NK-92 (cell line): ENCODE results near the gene CREB5.

Source experiments
- DNase-seq: peaks from one replicate; lab custom pipeline; 2025; ENCODE audit not compliant: unreplicated experiment; lab: John Stamatoyannopoulos, UW

The CREB5 gene

GRCh38 chr7:28701731-28702130 lies 289.4 kb downstream of the CREB5 start:
- DNase-seq = no peak

- DNase-seq = no peak
Measured at GRCh38 chr7:28702171-28702570, 289.9 kb downstream of the CREB5 start.

DNA sequence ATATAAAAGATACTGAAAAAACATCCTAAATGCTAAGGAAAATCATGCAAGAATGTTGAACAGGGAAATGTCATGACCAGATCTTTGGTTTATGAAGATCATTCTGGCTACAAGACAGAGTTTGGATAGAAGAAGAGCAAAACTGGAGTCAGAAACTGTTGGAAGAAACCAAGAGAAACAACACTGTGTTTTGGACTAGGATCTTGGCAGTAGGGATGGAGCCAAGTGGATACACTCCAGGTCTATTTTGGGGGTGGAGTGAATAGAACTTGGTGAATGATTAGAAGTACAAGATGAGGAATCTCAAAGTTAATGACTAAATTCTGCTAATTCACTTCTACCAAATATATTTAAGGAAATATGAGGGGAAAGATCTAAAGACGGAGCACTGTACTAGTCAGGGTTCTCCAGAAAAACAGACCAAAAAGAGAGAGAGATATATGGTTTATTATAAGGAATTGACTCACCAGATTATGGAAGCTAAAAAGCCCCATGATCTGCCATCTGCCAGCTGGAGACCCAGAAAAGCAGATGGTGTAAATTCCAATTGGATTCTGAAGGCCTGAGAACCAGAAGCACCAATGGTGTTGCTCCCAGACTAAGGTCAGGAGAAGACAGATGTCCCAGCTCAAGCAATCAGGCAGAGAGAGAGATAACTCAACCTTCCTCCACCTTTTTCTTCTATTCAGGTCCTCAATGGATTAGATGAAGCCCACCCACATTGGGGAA lies 290.9 kb downstream of the CREB5 start:
- no peak for DNase-seq

GRCh38 chr7:28704706-28705105 lies 292.4 kb downstream of the CREB5 start:
- no peak for DNase-seq

- no peak for DNase-seq
Measured at GRCh38 chr7:28705350-28705749, 293.0 kb downstream of the CREB5 start.

DNA sequence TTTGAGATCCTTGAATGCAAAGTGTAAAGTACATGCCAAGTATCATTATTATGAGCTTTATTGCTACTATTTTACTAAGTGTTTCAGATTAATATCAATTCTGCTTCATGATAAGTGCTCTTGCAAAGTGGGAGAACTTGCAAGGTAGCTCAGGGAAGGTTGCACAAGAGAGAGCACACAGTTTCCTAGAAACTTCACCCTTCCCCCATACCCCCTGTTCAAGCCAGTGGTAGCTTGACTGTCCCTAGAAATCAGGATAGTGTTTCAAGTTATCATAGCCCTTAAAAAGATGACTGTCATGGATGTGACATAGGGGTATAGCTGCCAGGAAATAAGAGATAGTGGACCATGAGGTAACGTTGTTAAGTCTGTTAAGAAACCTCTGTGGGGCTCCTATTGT lies 294.3 kb downstream of the CREB5 start:
- DNase-seq = no peak

DNA sequence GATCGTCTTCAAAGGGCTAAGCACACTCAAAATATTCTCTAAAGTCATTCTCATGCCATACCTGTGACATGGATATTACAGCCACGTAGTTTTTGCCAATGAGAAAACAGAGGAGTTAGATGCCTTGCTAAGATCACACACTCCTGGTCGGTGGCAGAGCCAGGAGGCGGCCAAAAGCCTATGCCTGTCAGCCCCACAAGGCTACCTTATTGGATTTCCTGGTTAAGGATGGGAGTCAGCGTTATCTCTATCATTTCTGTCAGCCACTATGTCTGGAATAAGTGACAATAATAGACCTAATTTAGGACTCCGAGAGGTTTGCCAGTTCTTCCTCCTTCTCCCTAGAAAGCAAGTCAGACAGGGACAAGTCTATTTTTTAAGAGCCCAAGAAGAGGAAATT lies 295.0 kb downstream of the CREB5 start:
- DNase-seq = no peak

DNA sequence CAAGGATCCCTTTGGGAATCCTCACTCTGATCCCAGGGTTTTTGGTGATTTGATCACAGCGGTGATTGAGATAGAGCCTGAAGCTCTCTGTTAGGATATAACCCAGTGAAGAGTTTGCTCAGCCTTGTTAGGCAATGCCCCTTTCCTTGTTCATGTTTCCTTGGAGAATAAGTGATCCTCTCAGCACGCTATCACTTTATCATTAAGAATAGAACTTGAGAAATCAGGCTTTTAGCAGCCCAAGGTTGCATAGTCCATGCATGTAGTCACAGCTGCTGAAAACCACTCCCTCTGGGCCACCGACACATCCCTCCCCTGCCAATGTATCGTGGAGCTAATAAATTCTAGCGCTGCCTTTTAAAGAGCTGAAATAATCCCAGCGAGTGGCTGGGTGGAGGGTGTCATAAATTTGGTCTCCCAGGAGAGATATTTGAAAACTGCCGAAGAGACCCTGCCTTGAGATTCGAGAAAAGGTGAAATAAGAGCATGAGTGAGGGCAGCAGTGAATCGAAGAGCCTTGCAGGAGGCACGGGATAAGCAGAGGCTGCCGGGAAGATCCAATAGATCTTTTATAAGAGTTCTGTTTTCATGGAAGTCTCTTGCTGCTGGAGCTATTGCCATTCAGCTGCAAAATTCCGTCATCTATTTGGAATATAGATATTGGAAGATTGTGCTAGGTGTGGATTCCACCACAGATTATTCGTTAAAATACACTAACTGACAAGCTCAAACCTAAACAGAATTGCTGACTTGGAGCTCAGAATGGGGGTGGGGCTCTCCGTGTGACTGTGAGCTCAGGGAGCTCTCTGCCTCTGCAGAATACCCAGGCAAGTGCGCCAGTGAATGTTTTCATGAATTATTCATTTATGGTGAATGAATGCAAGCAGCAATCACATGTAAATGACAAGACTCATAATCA lies 296.0 kb downstream of the CREB5 start:
- no peak for DNase-seq

DNA sequence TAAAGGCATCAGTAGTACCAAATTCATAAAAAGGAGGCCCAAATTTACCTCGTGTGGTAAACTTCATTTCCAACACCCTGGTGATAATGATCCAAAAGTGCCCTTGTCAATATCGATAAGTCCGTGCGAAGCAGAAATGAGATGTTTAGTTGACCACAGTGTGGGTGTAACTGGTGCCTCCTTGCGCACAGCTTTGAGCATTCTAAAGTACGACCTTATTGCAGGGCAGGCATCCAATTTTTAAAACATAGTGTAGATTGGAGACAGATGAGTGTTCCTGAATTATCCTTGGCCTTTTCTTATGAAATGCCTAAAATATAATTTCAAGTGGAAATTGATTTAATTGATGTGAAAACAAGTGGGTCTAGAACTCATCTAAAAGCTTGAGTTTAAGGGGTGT lies 297.4 kb downstream of the CREB5 start:
- no peak for DNase-seq

GRCh38 chr7:28711114-28711513 lies 298.8 kb downstream of the CREB5 start:
- no peak for DNase-seq

DNA sequence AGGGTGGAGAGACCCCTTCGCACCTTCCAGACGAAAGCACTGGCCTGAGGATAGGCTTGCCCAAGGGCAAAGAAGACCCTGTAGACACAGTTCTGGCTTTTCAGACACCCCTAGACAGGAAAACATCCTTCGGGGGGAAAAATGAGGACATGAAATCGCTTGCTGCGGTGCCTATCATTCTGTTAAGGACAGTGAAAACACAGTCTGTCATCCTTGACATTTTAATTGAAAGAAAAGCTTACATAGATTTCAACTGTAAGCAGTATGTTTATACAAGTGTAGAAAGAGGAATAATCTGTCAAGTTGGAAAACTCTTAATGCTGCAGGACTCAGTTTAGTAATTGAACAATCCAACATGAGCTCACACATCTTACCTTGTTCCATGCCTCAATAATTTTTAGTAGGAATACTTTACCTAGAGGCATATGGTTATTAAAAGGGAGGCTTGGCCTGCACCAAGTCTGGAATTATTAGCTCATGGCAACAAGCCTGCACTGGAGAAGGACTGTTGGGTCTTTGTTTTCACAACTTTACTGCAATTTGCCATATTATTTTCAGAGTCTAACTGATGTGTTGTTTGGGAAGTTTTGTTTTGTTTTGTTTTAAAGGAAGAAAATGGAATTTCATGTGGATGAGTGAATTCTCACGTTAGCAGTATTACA lies 302.3 kb downstream of the CREB5 start:
- DNase-seq = no peak

DNA sequence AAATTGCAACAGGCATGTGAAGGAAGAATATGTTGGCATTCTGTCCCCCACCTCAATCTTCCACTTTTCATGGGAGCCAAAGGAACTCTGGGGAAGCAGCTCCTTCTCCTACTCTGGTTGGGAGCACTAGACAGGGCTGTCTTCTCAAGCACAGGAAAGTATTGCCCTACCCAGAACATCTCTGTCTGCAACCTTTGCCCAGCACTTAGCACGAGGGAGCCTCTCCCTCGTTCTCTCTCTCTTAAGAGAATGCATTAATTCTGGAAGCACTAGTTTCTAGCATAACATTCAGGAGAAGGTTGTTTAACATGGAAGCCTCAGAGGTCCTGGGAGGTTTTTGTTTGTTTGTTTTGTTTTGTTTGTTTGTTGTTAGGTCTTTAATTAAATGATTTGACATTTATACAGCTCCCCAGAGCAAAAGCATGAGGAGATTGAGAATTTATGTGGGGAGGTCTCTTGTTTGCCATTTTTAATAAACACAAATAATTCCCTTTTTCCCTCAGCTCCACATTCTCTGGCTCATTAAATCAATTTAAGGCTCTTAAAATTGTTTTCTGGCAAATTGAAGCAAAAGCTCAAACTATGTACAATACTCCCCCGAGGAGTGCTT lies 305.2 kb downstream of the CREB5 start:
- no peak for DNase-seq

DNA sequence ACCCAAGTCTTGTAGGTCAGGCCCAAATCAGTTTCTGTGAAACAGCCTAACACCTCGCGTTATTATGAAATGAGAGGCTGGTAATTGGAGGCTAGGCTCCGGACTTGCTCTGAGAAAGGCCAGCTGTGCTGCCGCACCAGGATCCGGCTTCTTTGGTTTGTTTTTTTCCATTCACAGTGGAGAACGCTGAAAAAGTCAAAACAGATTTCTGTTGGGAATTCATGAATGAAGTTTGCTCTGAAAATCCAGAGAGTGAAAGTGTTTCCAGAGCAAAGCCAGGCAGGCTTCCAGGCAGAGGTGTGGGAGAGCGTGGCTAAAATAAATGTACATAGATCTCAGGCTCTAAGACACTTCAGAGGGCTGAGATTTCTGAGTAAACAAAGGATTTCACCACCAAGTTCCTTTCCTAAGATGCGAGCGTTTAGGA lies 305.8 kb downstream of the CREB5 start:
- DNase-seq = no peak

DNA sequence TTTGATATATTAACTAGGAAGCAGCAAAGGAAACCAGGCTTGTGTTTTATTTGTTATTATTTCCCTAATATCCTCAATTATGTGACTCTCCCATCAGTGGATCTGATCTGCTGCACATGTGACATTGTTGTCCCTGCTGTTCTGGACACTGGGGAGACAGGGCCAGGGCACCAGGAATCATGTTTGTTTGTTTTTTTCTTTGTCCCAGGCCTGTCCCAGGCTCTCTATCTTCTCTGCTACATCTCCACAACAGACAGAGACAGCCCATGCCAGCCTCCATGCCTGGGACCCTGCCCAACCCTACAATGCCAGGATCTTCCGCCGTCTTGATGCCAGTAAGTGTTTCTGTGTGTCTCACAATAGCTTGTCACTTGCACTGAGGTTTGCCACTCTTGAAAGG lies 306.2 kb downstream of the CREB5 start:
- DNase-seq = no peak

- no peak for DNase-seq
Measured at GRCh38 chr7:28722684-28723083, 310.4 kb downstream of the CREB5 start.

DNA sequence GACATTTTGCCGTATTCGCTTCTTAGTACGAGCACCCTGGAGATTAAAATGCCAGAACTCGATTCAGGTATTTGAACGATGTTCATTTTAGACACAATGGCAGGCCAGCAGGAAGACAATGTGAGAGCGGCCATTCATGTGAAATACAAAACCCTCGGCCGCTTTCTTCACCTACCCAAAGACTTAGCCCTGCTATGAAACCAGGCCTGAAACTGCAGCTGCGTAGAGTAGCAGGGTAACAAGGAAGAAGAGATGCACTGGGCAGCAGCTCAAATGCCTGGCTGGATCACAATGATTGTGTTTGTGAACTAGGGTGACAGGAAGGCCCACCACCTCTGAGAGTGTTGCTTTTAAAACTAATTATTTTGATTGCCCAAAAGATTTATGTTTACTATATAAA lies 311.0 kb downstream of the CREB5 start:
- DNase-seq = no peak

- DNase-seq = no peak
Measured at GRCh38 chr7:28724563-28724962, 312.2 kb downstream of the CREB5 start.

GRCh38 chr7:28725045-28725642 lies 312.8 kb downstream of the CREB5 start:
- DNase-seq = no peak

GRCh38 chr7:28725911-28726310 lies 313.6 kb downstream of the CREB5 start:
- no peak for DNase-seq

GRCh38 chr7:28726555-28726954 lies 314.2 kb downstream of the CREB5 start:
- DNase-seq = no peak

DNA sequence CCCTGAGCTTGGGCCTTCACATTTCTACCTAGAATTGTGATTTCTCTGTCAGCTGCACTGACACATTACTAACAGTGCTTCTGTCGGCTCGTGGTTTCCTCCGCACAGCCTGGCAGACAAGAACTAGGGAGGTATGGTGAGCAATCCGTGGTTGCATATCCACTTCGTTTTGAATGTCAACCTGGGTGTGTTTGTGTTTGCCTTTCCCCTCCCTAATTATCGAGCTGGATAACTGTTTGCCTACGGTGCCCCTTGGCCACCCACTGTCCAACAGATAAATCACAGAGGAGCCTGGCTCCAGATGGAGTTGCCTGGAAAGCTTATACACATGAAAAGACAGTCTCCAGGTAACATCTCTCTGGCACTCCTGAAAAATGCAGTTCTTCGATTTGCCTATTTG lies 317.0 kb downstream of the CREB5 start:
- no peak for DNase-seq
